Activated naive CD8-positive, alpha-beta T cell treated with anti-CD3 and anti-CD28 coated beads, Interleukin-2, amount 10 ng/mL, durations not matched to agents 7 days and 5 days (primary cell): ENCODE data around the gene CREB3L2. TPM values are rescaled to one million over a fixed set of nuclear protein-coding genes. Genes with fewer than 3 reads are reported as not detected.
A peak's percentile ranks its signal among the peaks of the same experiment; 100 is the strongest.

Experiments
- ATAC-seq: fragments of 150-1000 bp; cut with Tn5 transposase; one replicate; pipeline ENCODE4 v1.10.0; 2021; ENCODE audit warnings: low read depth, moderate library complexity
- POLR2A ChIA-PET: fragments of 350-600 bp; sonication (Branson Sonifier 250); formaldehyde crosslinking; loops from one replicate; lab custom pipeline; 2021; ENCODE audit warnings: antibody characterized with exemption; lab: Charles Lee
- DNase-seq: peaks from one replicate; pipeline ENCODE4 v3.0.0; 2021
- H3K27ac Mint-ChIP-seq: one replicate; pipeline ENCODE4 v1.8.0; 2022; ENCODE audit warnings: mild to moderate bottlenecking, mixed read lengths
- H3K27me3 Mint-ChIP-seq: one replicate; pipeline ENCODE4 v1.8.0; 2022; ENCODE audit warnings: mild to moderate bottlenecking, moderate library complexity, mixed read lengths
- H3K36me3 Mint-ChIP-seq: one replicate; pipeline ENCODE4 v1.8.0; 2021; ENCODE audit warnings: mild to moderate bottlenecking, mixed read lengths
- H3K4me1 Mint-ChIP-seq: one replicate; pipeline ENCODE4 v1.8.0; 2021; ENCODE audit warnings: mixed read lengths
- H3K4me3 Mint-ChIP-seq: one replicate; pipeline ENCODE4 v1.8.0; 2022; ENCODE audit warnings: mild to moderate bottlenecking, moderate library complexity, mixed read lengths
- H3K9me3 Mint-ChIP-seq: one replicate; pipeline ENCODE4 v1.8.0; 2021; ENCODE audit warnings: mixed read lengths
- total RNA-seq, 2 experiments: library from RNA; stranded (reverse); gene quantifications; one replicate each; pipeline ENCODE4 v1.2.3, GENCODE V29; 2021

CREB3L2 gene
- total RNA-seq, 2 experiments from 2014 or later = 20.6 to 25.4 TPM

DNA sequence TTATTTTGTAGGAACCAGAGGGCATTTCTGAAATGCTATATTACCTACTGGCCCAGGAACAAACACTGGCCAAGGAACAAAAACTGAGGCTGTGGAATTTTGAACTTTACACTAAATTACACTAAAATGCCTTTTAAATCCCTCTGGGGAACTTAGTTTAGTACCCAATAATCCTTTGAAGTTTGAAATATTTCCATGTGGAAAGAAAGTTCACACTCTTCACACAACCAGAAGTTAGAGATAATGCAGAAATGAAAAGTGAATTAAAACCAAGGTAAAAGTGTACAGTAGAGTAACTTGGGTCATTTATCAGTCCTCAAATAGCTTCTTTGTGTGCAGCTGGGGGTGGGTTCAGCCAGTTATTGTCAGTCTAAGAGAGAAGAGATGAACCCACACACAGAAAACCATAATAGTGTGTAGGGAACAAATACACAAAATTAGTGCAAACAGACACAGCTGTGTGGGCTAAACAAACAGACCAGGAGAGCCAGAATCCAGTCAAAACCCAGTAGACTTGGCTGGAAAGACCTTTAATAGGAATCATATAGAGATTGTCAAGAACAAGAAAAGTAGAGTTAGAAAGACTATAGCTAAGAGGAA is 108.6 kb downstream of the CREB3L2 start:
- Mint-ChIP-seq H3K27ac (no peak overlapping the region), H3K27me3 (no peaks in the 10 kb centered on the region), H3K9me3 (no peaks in the 10 kb centered on the region), H3K4me3 (no peak overlapping the region), H3K4me1 (peaks cover 12% of the 10 kb centered on the region), H3K36me3 (peaks cover 34% of the 10 kb centered on the region)
- ATAC-seq (no peak), DNase-seq (no peak)
- POLR2A ChIA-PET = no interaction called here

DNA sequence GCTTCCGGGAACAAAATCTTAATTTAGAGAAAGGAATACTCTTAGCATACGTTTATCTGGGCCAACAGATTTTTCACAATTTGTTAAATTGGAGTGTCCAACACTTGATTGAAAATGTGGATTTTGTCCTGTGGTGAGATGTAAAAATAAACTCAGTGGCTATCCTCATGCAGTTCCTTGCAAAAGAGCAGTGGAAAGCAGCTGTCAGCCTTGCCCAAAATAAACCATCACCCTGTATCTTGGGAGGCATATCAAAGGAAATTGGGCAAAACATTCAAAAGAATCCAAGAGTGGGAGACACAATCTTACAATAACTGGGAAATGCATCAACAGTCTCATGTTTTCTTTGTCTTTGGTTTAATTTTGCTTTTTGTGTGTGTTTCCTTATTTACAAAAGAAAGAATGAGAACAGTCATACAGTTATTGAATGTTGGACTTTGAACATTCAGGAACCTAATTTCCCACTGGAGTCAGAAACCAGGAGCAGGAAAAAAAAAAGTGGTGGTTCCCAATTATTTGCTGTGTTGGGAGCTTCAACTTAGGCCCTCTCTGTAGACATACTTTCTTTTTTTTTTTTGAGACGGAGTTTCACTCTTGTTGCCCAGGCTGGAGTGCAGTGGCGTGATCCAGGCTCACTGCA is 110.8 kb downstream of the CREB3L2 start:
- DNase-seq (no peak), ATAC-seq (no peak)
- peaks cover 29% of the 10 kb centered on the region for H3K36me3 Mint-ChIP-seq
- no peaks in the 10 kb centered on the region for H3K27me3 Mint-ChIP-seq
- H3K4me3 Mint-ChIP-seq = no peak overlapping the region
- no peaks in the 10 kb centered on the region for H3K9me3 Mint-ChIP-seq
- POLR2A ChIA-PET = no interaction called here
- peaks cover 21% of the 10 kb centered on the region for H3K4me1 Mint-ChIP-seq
- no peak overlapping the region for H3K27ac Mint-ChIP-seq

DNA sequence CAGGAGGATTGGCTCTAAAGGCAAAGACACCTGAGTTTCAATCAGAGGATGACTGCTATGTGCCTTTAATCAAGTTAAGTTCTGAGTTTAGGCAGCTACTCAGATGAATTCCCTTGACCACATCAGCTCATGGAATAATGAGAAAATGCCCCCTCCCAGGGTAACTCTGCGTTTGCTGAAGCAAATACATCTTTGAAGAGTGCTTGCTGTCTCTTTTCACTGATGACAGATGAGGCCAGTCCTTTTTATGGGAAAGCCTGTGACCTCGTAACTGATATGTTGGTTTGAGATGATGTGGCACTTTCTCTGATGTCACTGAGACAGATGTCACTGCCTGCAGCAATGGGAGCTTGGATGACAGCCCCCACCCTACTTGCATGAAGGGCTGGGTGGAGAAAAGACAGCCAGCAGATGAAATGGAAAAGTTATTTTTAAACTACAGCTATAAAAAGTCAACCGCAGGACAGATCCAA is 111.4 kb downstream of the CREB3L2 start:
- ATAC-seq (no peak), DNase-seq (no peak)
- no peak overlapping the region for H3K4me3 Mint-ChIP-seq
- POLR2A ChIA-PET = no interaction called here
- H3K27ac Mint-ChIP-seq = no peak overlapping the region
- H3K4me1 Mint-ChIP-seq = peaks cover 19% of the 10 kb centered on the region
- H3K9me3 Mint-ChIP-seq = no peaks in the 10 kb centered on the region
- peaks cover 24% of the 10 kb centered on the region for H3K36me3 Mint-ChIP-seq
- no peaks in the 10 kb centered on the region for H3K27me3 Mint-ChIP-seq

DNA sequence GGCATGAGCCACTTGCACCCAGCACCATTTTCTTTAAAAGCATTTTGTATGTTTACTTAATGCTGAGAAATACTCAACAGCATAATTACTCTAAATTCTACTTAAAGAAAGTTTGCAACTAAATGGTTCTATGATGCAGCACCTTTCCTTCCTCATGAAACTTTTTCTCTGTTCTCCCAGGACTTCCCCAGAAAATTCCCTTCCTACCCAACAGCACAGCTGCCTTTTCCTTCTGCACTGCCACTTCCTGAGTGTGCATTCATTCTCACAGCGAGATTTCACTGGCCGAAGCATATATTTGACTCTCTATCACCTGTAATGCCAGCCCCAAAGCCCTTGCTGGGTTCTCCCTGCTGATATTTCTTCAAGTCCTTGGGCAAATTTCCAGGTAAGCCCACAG is 113.6 kb downstream of the CREB3L2 start:
- H3K4me3 Mint-ChIP-seq = no peak overlapping the region
- peak overlapping the region; percentile 60 for H3K27ac Mint-ChIP-seq
- H3K36me3 Mint-ChIP-seq = peaks cover 17% of the 10 kb centered on the region
- no peak for ATAC-seq
- POLR2A ChIA-PET = no interaction called here
- H3K4me1 Mint-ChIP-seq = peaks cover 17% of the 10 kb centered on the region
- no peaks in the 10 kb centered on the region for H3K9me3 Mint-ChIP-seq
- H3K27me3 Mint-ChIP-seq = no peaks in the 10 kb centered on the region
- no peak for DNase-seq

DNA sequence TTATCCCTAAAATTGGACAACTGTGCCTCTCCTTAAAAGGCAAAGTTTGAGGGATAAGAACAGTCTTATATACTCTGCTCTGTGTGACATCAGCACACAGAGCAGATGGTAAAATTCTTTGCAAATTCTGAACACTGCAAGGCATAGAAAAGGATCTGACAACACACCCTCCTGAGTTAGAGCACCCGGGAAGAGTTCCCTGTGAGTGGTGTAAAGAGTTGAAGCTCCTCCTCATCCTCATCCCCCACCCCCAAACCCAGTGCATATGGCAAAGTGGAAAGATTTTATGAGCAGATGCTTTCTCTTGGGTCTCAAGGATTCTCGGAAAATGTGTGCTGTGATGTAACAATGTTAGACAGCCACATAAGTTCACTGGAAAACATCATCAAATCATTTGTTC is 115.1 kb downstream of the CREB3L2 start:
- no peak for DNase-seq
- ATAC-seq = no peak
- POLR2A ChIA-PET = no interaction called here
- Mint-ChIP-seq H3K9me3 (no peaks in the 10 kb centered on the region), H3K36me3 (peaks cover 22% of the 10 kb centered on the region), H3K4me3 (no peak overlapping the region), H3K27ac (no peak overlapping the region), H3K4me1 (peaks cover 20% of the 10 kb centered on the region), H3K27me3 (no peaks in the 10 kb centered on the region)

DNA sequence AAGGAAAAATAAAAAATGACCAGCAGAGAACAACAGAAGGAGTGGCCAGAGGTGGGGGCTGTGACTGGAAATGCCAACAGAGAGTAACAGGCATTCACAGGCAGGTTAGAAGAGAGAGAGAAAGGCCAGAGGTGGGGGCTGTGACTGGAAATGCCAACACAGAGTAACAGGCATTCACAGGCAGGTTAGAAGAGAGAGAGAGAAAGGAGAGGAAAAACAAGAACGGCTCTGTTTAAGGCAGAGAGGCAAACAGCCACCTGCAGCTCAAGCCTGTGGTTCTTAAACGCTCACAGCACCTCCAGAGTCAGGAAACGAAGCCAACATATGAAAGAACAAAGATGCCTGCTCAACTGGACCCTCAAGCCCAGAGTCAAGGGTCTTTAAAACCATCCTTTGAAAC is 115.6 kb downstream of the CREB3L2 start:
- peak overlapping the region; percentile 11 for H3K27ac Mint-ChIP-seq
- ATAC-seq = no peak
- H3K4me1 Mint-ChIP-seq = peaks cover 20% of the 10 kb centered on the region
- POLR2A ChIA-PET = no interaction called here
- DNase-seq = no peak
- H3K36me3 Mint-ChIP-seq = peaks cover 25% of the 10 kb centered on the region
- no peak overlapping the region for H3K4me3 Mint-ChIP-seq
- H3K27me3 Mint-ChIP-seq = no peaks in the 10 kb centered on the region
- H3K9me3 Mint-ChIP-seq = no peaks in the 10 kb centered on the region

DNA sequence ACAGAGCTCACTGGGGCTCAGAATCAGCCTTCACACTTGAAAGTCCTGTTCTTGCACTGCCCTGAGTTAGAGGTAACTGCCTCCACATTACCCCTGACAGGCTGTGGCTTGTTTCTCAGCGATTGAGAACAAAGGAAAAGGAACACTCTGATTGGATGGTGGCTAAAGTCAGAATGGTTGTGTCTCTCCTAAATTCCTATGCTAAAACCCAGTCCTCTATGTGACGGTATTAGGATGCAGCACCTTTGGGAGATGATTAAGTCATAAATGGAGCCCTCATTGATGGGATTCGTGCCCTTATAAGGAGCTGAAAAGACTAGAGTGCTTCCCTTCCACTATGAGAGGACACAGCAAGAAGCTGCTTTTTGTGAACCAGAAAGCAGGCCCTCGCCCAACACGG is 116.2 kb downstream of the CREB3L2 start:
- H3K36me3 Mint-ChIP-seq = peaks cover 25% of the 10 kb centered on the region

GRCh38 chr7:137882806-137883205 is 119.1 kb downstream of the CREB3L2 start:
- no peak overlapping the region for H3K27ac Mint-ChIP-seq
- H3K4me3 Mint-ChIP-seq = no peak overlapping the region
- H3K9me3 Mint-ChIP-seq = no peaks in the 10 kb centered on the region
- H3K36me3 Mint-ChIP-seq = peaks cover 30% of the 10 kb centered on the region
- POLR2A ChIA-PET = no interaction called here
- peaks cover 15% of the 10 kb centered on the region for H3K4me1 Mint-ChIP-seq
- ATAC-seq (no peak), DNase-seq (no peak)
- H3K27me3 Mint-ChIP-seq = no peaks in the 10 kb centered on the region

More for the DNA sequence above, 116.2 kb downstream of the CREB3L2 start:
- no peaks in the 10 kb centered on the region for H3K27me3 Mint-ChIP-seq
- ATAC-seq = no peak
- peaks cover 20% of the 10 kb centered on the region for H3K4me1 Mint-ChIP-seq
- H3K27ac Mint-ChIP-seq = no peak overlapping the region
- H3K4me3 Mint-ChIP-seq = no peak overlapping the region
- POLR2A ChIA-PET = no interaction called here
- no peak for DNase-seq
- no peaks in the 10 kb centered on the region for H3K9me3 Mint-ChIP-seq

DNA sequence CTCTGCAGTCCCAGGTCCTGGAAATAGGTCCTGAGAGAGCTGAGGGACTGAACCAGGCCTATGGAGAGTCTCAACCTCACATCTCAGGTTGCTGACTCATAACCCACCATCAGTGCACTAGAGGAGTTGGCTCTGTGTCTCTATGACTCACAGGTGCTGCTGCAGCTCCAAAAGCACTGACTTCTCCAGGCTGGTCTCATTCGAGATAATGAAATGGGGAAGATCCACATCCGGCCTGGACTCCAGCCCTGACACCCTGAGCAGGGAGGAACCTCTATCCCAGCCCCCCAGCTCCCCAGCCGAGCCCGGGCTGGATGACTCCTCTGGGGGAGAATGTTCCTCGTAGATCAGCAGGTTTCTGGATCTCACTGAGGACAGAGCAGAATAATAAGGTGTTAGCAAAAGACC is 119.6 kb downstream of the CREB3L2 start:
- Mint-ChIP-seq H3K27ac (no peak overlapping the region), H3K4me3 (no peak overlapping the region), H3K9me3 (no peaks in the 10 kb centered on the region), H3K4me1 (peaks cover 15% of the 10 kb centered on the region), H3K36me3 (peaks cover 30% of the 10 kb centered on the region), H3K27me3 (no peaks in the 10 kb centered on the region)
- DNase-seq (no peak), ATAC-seq (peak; percentile 62)
- POLR2A ChIA-PET = no interaction called here

DNA sequence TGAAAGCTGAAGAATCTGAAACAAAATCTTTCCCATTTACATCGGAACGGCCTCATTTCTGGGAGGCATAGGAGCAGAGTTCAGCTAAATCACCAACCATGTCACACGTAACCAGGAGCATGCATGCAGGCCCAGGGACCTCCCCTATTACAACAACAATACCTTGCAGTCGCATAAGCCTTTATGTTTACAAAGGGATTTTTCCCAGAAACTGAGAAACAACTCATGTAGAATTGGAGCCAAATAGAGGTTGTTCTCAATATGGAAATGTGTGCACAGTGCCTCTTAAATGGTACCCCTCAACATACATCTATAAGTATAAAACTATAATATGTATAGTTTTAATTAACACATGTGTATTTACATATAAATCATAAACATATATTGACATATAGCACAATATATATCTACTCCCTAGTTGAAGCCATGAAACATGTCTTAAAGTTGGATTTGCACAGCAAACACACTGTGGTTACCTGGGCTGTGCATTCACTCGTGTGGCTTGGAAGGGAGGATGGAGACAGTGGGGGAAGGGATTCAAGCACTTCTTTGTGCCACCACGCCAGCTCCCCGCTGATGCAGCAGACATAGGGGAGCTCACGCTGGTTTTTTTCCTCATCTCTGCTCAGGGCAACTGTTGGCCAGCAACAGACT is 120.2 kb downstream of the CREB3L2 start:
- H3K4me3 Mint-ChIP-seq = no peak overlapping the region

DNA sequence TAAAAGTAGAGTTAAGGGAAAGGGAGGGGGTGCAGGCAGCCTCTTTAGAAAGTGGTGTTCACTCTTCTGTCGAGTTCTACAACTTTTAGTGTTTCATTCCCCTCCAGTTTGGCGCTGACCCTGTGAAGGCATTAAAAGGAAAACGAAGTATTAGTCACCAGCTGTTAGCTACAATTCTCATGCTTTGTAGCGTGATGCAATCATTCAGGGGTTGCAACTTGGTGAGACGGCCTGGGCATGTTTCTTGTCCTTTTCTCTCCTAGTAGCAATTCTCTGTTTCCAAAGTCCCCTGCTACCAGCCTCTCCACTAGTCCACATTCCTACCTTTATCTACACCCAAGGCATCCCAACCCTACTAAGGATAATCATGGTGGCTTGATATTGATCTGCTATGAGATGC is 121.5 kb downstream of the CREB3L2 start:
- H3K36me3 Mint-ChIP-seq = peaks cover 31% of the 10 kb centered on the region
- no peak overlapping the region for H3K27ac Mint-ChIP-seq
- POLR2A ChIA-PET = no interaction called here
- no peak for DNase-seq
- no peak for ATAC-seq
- H3K4me1 Mint-ChIP-seq = peaks cover 6% of the 10 kb centered on the region
- H3K4me3 Mint-ChIP-seq = no peak overlapping the region
- H3K27me3 Mint-ChIP-seq = no peaks in the 10 kb centered on the region
- no peaks in the 10 kb centered on the region for H3K9me3 Mint-ChIP-seq

More for the DNA sequence above, 120.2 kb downstream of the CREB3L2 start:
- no peak for ATAC-seq
- Mint-ChIP-seq H3K27me3 (no peaks in the 10 kb centered on the region), H3K4me1 (peaks cover 14% of the 10 kb centered on the region), H3K36me3 (peaks cover 32% of the 10 kb centered on the region), H3K9me3 (no peaks in the 10 kb centered on the region), H3K27ac (no peak overlapping the region)
- DNase-seq = no peak
- POLR2A ChIA-PET = interaction anchor here (0.5 kb wide), 1 partner anchor 36 kb away, joined by 3 read pairs; no protein-coding TSS in a partner anchor

- DNase-seq (no peak), ATAC-seq (no peak)
- no peak overlapping the region for H3K27ac Mint-ChIP-seq
- H3K4me1 Mint-ChIP-seq = peaks cover 6% of the 10 kb centered on the region
- H3K9me3 Mint-ChIP-seq = no peaks in the 10 kb centered on the region
- H3K36me3 Mint-ChIP-seq = peaks cover 29% of the 10 kb centered on the region
- no peaks in the 10 kb centered on the region for H3K27me3 Mint-ChIP-seq
- H3K4me3 Mint-ChIP-seq = no peak overlapping the region
- POLR2A ChIA-PET = no interaction called here
These were observed 122.3 kb downstream of the CREB3L2 start for GRCh38 chr7:137879357-137880158.

GRCh38 chr7:137878333-137878961 is 123.4 kb downstream of the CREB3L2 start:
- peaks cover 6% of the 10 kb centered on the region for H3K4me1 Mint-ChIP-seq
- no peak overlapping the region for H3K4me3 Mint-ChIP-seq
- H3K9me3 Mint-ChIP-seq = no peaks in the 10 kb centered on the region
- H3K27ac Mint-ChIP-seq = no peak overlapping the region
- DNase-seq = no peak
- ATAC-seq = no peak
- peaks cover 29% of the 10 kb centered on the region for H3K36me3 Mint-ChIP-seq
- no peaks in the 10 kb centered on the region for H3K27me3 Mint-ChIP-seq
- POLR2A ChIA-PET = no interaction called here
